Measurements from ENCODE around the gene NPR1.
"Not testable (repeated sequence)": the region's sequence is repeated elsewhere in the genome, so short reads cannot be mapped to it uniquely, and the experiment has no call there.

DNA sequence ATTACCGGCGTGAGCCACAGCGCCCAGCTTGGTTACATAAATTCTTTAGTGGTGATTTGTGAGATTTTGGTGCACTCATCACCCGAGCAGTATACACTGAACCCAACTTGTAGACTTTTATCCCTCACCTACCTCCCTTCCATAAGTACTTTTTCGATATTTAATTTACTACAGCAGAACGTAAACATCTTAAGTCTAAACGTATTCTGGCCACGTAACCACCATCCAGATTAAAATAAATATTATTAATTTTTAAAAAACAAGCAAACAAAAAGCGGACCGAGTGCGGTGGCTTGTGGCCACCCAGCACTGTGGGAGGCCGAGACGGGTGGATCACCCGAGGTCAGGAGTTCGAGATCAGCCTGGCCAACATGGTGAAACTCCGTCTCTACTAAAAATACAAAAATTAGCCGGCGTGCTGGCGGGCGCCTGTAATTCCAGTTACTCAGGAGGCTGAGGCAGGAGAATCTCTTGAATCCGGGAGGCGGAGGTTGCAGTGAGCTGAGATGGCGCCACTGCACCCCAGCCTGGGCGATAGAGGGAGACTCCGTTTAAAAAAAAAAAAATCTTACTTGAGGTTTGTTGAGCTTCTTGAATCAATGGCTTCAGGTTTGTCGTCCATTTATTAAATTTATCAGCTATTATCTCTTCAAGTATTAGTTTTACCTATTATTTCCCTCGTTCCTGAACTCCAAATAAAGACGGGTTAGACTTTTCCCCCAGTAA, 6.7 kb upstream of the NPR1 start:
- TF ChIP-seq, protein P1, sequence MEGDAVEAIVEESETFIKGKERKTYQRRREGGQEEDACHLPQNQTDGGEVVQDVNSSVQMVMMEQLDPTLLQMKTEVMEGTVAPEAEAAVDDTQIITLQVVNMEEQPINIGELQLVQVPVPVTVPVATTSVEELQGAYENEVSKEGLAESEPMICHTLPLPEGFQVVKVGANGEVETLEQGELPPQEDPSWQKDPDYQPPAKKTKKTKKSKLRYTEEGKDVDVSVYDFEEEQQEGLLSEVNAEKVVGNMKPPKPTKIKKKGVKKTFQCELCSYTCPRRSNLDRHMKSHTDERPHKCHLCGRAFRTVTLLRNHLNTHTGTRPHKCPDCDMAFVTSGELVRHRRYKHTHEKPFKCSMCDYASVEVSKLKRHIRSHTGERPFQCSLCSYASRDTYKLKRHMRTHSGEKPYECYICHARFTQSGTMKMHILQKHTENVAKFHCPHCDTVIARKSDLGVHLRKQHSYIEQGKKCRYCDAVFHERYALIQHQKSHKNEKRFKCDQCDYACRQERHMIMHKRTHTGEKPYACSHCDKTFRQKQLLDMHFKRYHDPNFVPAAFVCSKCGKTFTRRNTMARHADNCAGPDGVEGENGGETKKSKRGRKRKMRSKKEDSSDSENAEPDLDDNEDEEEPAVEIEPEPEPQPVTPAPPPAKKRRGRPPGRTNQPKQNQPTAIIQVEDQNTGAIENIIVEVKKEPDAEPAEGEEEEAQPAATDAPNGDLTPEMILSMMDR (IDR thresholded peaks at IDR 0.05 in 4 of 5, conservative IDR thresholded peaks at IDR 0.05 in 1 of 5) = not testable (repeated sequence)
- not testable (repeated sequence) for TF ChIP-seq POLR2A (IDR thresholded peaks at IDR 0.05)

Measured in gastrocnemius medialis (tissue), 4 donors.